ENCODE measurements around the gene ESPNL. TPM values are rescaled to one million over a fixed set of nuclear protein-coding genes. Genes with fewer than 3 reads are reported as not detected.

The ESPNL gene
- total and polyA plus RNA-seq, 4 donors, result 0.08 to 0.59 (median 0.35) TPM

DNA sequence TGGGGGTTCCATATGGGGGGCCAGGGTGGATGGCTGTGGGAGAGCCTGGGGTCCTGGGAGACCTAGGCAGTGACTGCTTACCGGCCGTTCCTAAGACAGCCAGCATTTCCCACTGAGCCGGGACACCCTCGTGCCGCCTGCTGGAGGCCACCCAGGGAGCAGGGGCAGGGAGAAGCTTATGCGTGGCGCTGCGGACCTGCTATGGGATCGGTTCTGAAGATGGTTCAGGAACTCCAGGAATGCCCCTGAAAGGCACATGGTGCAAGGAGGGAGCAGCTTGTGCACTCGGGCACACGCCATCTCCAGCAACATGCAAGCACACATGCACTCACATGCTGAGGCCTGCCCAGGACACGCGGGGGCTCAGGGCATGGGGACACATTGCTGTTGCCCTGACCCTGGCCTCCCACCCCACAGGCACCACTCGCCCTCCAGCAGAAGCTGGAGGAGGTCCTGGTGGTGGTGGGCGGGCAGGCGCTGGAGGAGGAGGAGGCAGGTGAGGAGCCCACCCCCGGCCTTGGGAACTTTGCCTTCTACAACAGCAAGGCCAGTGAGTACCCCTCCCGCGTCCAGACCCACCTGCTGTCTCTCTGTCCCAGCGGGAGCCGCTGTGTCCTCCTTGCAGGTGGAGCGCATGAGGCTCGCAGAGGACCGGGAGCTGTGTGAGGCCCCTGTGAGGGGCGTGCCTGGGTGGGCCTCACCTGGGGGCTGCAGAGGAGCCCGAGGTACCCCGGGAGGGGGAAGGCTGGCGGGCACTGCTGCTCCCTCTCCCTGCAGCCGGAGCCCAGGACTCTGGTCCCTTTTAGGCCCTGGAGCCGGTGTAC lies 42.5 kb downstream of the ESPNL start:
- Histone ChIP-seq H3K27me3 (ENCODE audit: control insufficient read depth in 4 of 4, insufficient read depth in 4 of 4, low read length in 3 of 4) (no peaks in the 10 kb centered on the region), H3K4me1 (ENCODE audit: control insufficient read depth in 4 of 4, insufficient read depth in 4 of 4, low read length in 3 of 4) (peaks cover 0 to under 1% (median 0%) of the 10 kb centered on the region in 4 donors), H3K4me3 (ENCODE audit: low read depth in 1 of 3, low read length in 3 of 3) (no peak overlapping the region), H3K9me3 (ENCODE audit: control insufficient read depth in 4 of 4, low read length in 3 of 4) (no peaks in the 10 kb centered on the region), H3K9ac (ENCODE audit: low read depth in 1 of 2, low read length in 2 of 2) (no peak overlapping the region), H3K36me3 (ENCODE audit: control insufficient read depth in 4 of 4, insufficient read depth in 3 of 4, low read depth in 1 of 4, low read length in 3 of 4) (no peaks in the 10 kb centered on the region), H3K27ac (ENCODE audit: low read depth in 1 of 2, low read length in 2 of 2) (no peak overlapping the region)
- no peak for DNase-seq (ENCODE audit: low spot score)
- no peak for TF ChIP-seq NR2F2 (IDR thresholded peaks at IDR 0.05)
- TF ChIP-seq YY1 (IDR thresholded peaks at IDR 0.05), result no peak
- TF ChIP-seq HNF4G (IDR thresholded peaks at IDR 0.05), result no peak
- no peak for TF ChIP-seq EGR1 (IDR thresholded peaks at IDR 0.05; ENCODE audit: low read depth in 2 of 2)
- no peak for TF ChIP-seq JUND (IDR thresholded peaks at IDR 0.05)
- TF ChIP-seq, protein P1, sequence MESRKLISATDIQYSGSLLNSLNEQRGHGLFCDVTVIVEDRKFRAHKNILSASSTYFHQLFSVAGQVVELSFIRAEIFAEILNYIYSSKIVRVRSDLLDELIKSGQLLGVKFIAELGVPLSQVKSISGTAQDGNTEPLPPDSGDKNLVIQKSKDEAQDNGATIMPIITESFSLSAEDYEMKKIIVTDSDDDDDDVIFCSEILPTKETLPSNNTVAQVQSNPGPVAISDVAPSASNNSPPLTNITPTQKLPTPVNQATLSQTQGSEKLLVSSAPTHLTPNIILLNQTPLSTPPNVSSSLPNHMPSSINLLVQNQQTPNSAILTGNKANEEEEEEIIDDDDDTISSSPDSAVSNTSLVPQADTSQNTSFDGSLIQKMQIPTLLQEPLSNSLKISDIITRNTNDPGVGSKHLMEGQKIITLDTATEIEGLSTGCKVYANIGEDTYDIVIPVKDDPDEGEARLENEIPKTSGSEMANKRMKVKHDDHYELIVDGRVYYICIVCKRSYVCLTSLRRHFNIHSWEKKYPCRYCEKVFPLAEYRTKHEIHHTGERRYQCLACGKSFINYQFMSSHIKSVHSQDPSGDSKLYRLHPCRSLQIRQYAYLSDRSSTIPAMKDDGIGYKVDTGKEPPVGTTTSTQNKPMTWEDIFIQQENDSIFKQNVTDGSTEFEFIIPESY (IDR thresholded peaks at IDR 0.05), result no peak
- no peak for TF ChIP-seq FOXA1 (IDR thresholded peaks at IDR 0.05)
- TF ChIP-seq, protein P2, sequence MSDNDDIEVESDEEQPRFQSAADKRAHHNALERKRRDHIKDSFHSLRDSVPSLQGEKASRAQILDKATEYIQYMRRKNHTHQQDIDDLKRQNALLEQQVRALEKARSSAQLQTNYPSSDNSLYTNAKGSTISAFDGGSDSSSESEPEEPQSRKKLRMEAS (IDR thresholded peaks at IDR 0.05), result no peak
- no peak for TF ChIP-seq RAD21 (IDR thresholded peaks at IDR 0.05)
- TF ChIP-seq, protein P3, sequence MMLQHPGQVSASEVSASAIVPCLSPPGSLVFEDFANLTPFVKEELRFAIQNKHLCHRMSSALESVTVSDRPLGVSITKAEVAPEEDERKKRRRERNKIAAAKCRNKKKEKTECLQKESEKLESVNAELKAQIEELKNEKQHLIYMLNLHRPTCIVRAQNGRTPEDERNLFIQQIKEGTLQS (IDR thresholded peaks at IDR 0.05), result no peak
- no peak for TF ChIP-seq RXRA (IDR thresholded peaks at IDR 0.05)
- TF ChIP-seq TAF1 (conservative IDR thresholded peaks at IDR 0.05), result no peak
- no peak for TF ChIP-seq GABPA (IDR thresholded peaks at IDR 0.05 in 1 of 2, conservative IDR thresholded peaks at IDR 0.05 in 1 of 2)
- no peak for TF ChIP-seq REST (IDR thresholded peaks at IDR 0.05)
- TF ChIP-seq HNF4A (conservative IDR thresholded peaks at IDR 0.05), result no peak
- TF ChIP-seq SP1 (IDR thresholded peaks at IDR 0.05), result no peak
- no peak for TF ChIP-seq CTCF (IDR thresholded peaks at IDR 0.05; ENCODE audit: low read depth, low read length, missing input control)
- TF ChIP-seq FOXA2 (IDR thresholded peaks at IDR 0.05), result no peak
- 91% methylated on average over 30 of the region's 30 CpGs for WGBS
